DOHH2 (cell line): Measurements from ENCODE around the gene THBS2.

Source experiments
- H3F3A ChIP-seq: fragments of 200-600 bp; sonication (generic), shearing (Covaris generic); 2 replicates; pipeline ENCODE4 v1.6.0; 2016; ENCODE audit warnings: antibody characterized with exemption, mild to moderate bottlenecking; ENCODE audit not compliant: control insufficient read depth, insufficient read depth
- H3K27ac ChIP-seq: fragments of 200-600 bp; sonication (generic); 2 replicates; pipeline ENCODE4 v1.5.1; 2014; ENCODE audit warnings: low read depth, mild to moderate bottlenecking, low read length, moderate library complexity
- H3K27me3 ChIP-seq: fragments of 200-600 bp; sonication (generic); 2 replicates; pipeline ENCODE4 v1.6.1; 2014; ENCODE audit warnings: mild to moderate bottlenecking, low read length, mixed read lengths; ENCODE audit not compliant: control insufficient read depth
- H3K36me3 ChIP-seq: fragments of 200-600 bp; sonication (generic); 2 replicates; pipeline ENCODE4 v1.6.1; 2014; ENCODE audit warnings: mild to moderate bottlenecking, low read length, moderate library complexity, mixed read lengths; ENCODE audit not compliant: control insufficient read depth
- H3K4me1 ChIP-seq: fragments of 200-600 bp; sonication (generic); 2 replicates; pipeline ENCODE4 v1.6.1; 2014; ENCODE audit warnings: mild to moderate bottlenecking, low read length, mixed read lengths; ENCODE audit not compliant: control insufficient read depth
- H3K4me2 ChIP-seq: fragments of 200-600 bp; sonication (generic); 2 replicates; pipeline ENCODE4 v1.6.0; 2014; ENCODE audit warnings: mild to moderate bottlenecking, low read length, moderate library complexity
- H3K4me3 ChIP-seq: fragments of 200-600 bp; sonication (generic); 2 replicates; pipeline ENCODE4 v1.5.1; 2014; ENCODE audit warnings: mild to moderate bottlenecking, low read length, mixed read lengths
- H3K79me2 ChIP-seq: fragments of 200-600 bp; sonication (generic); 2 replicates; pipeline ENCODE4 v1.6.1; 2014; ENCODE audit warnings: mild to moderate bottlenecking, low read length, mixed read lengths; ENCODE audit not compliant: control insufficient read depth
- H3K9me2 ChIP-seq: fragments of 200-600 bp; sonication (generic); replicated peaks from 2 replicates; pipeline ENCODE4 v1.6.1; 2014; ENCODE audit warnings: mild to moderate bottlenecking, low read length, mixed read lengths; ENCODE audit not compliant: control insufficient read depth
- H3K9me3 ChIP-seq: fragments of 200-600 bp; sonication (generic); 2 replicates; pipeline ENCODE4 v1.6.1; 2014; ENCODE audit warnings: antibody characterized with exemption, low read length, mixed read lengths; ENCODE audit not compliant: control insufficient read depth, insufficient read depth
- H4K20me1 ChIP-seq: fragments of 200-600 bp; sonication (generic); 2 replicates; pipeline ENCODE4 v1.6.0; 2014; ENCODE audit warnings: low read depth, mild to moderate bottlenecking, antibody characterized with exemption, low read length, moderate library complexity; ENCODE audit not compliant: control insufficient read depth, insufficient read depth
- EZH2phosphoT487 ChIP-seq: fragments of 200-600 bp; sonication (generic); IDR thresholded peaks from 2 replicates; pipeline ENCODE4 v1.6.1; 2017; ENCODE audit warnings: borderline replicate concordance, mild to moderate bottlenecking, antibody characterized with exemption, low read length, moderate library complexity, mixed read lengths
- TF ChIP-seq, protein P1 (sequence below): fragments of 200-600 bp; sonication (generic); IDR thresholded peaks from one replicate; pipeline ENCODE4 v1.5.1; 2014; ENCODE audit warnings: antibody characterized with exemption, mild to moderate bottlenecking, low read depth, low read length; ENCODE audit not compliant: poor library complexity, severe bottlenecking

Gene THBS2

DNA sequence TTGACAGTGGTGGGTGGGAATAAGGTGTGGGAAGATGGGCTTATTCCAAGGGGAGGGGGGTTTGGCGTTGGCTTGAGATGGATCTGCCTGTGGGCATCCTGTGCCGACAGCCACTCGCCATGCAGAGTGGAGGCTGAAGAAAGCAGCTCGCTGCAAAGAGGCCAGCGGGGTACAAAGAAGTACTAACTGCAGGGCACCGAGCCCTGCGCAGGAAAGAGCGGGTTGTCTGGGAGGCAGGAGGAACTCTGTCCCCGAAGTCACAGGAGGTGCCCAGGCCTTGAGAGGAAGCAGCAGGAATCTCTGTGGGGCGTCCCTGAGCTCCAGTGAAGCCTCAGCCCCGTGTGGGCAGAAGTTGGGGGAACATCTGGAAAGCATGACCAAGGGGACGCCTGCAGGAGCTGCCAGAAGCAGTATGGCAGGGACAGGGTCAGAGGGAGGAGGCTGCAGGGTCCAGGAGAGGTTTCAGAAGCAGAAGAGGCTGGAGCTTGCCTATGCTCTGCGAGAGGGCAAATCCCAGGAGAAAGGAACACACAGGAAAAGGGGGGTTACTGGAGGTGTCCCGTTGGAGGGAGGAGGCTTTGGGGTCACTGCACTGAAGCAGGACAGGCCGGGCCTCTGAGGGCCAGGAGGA is 77.2 kb downstream of the THBS2 start:
- Histone ChIP-seq H3K4me1 (no peaks in the 10 kb centered on the region), H3K27ac (no peak overlapping the region), H4K20me1 (no peaks in the 10 kb centered on the region), H3K36me3 (no peaks in the 10 kb centered on the region), H3K79me2 (no peaks in the 10 kb centered on the region), H3K4me3 (no peak overlapping the region), H3K9me3 (no peaks in the 10 kb centered on the region), H3K4me2 (no peak overlapping the region), H3K27me3 (no peaks in the 10 kb centered on the region), H3F3A (no peaks in the 10 kb centered on the region), H3K9me2 (no peaks in the 10 kb centered on the region)
- TF ChIP-seq, protein P1, sequence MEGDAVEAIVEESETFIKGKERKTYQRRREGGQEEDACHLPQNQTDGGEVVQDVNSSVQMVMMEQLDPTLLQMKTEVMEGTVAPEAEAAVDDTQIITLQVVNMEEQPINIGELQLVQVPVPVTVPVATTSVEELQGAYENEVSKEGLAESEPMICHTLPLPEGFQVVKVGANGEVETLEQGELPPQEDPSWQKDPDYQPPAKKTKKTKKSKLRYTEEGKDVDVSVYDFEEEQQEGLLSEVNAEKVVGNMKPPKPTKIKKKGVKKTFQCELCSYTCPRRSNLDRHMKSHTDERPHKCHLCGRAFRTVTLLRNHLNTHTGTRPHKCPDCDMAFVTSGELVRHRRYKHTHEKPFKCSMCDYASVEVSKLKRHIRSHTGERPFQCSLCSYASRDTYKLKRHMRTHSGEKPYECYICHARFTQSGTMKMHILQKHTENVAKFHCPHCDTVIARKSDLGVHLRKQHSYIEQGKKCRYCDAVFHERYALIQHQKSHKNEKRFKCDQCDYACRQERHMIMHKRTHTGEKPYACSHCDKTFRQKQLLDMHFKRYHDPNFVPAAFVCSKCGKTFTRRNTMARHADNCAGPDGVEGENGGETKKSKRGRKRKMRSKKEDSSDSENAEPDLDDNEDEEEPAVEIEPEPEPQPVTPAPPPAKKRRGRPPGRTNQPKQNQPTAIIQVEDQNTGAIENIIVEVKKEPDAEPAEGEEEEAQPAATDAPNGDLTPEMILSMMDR: no peak
- no peak for TF ChIP-seq EZH2phosphoT487

GRCh38 chr6:169175360-169175887 is 78.2 kb downstream of the THBS2 start:
- no peak for TF ChIP-seq EZH2phosphoT487
- TF ChIP-seq, protein P1: no peak
- Histone ChIP-seq H3K79me2 (no peaks in the 10 kb centered on the region), H3K27me3 (no peaks in the 10 kb centered on the region), H3K36me3 (no peaks in the 10 kb centered on the region), H3K9me3 (no peaks in the 10 kb centered on the region), H3K27ac (no peak overlapping the region), H4K20me1 (no peaks in the 10 kb centered on the region), H3K4me1 (no peaks in the 10 kb centered on the region), H3F3A (no peaks in the 10 kb centered on the region), H3K4me3 (no peak overlapping the region), H3K9me2 (no peaks in the 10 kb centered on the region), H3K4me2 (no peak overlapping the region)

- H3K4me3 ChIP-seq: no peak overlapping the region
- no peaks in the 10 kb centered on the region for H3K79me2 ChIP-seq
- no peaks in the 10 kb centered on the region for H3F3A ChIP-seq
- no peaks in the 10 kb centered on the region for H3K9me2 ChIP-seq
- H3K27me3 ChIP-seq: no peaks in the 10 kb centered on the region
- H3K9me3 ChIP-seq: no peaks in the 10 kb centered on the region
- H3K4me2 ChIP-seq: no peak overlapping the region
- H4K20me1 ChIP-seq: no peaks in the 10 kb centered on the region
- H3K36me3 ChIP-seq: no peaks in the 10 kb centered on the region
- no peaks in the 10 kb centered on the region for H3K4me1 ChIP-seq
- TF ChIP-seq, protein P1: no peak
- TF ChIP-seq EZH2phosphoT487: no peak
- H3K27ac ChIP-seq: no peak overlapping the region
Measured at GRCh38 chr6:169174516-169175359, 78.9 kb downstream of the THBS2 start.
